Smooth muscle cell (in vitro differentiated cells): ENCODE data around the gene CBX6. TPM values are rescaled to one million over a fixed set of nuclear protein-coding genes. Genes with fewer than 3 reads are reported as not detected.

Source experiments
- DNase-seq: peaks from one replicate; lab custom pipeline; 2025; ENCODE audit not compliant: unreplicated experiment; lab: John Stamatoyannopoulos, UW
- H2AFZ ChIP-seq: fragments of 200-600 bp; sonication (generic); 2 replicates; pipeline ENCODE4 v1.6.0; 2016; ENCODE audit warnings: antibody characterized with exemption, low read depth, mild to moderate bottlenecking
- H3F3A ChIP-seq: fragments of 200-600 bp; sonication (generic); 2 replicates; pipeline ENCODE4 v1.6.0; 2017; ENCODE audit warnings: antibody characterized with exemption, low read depth
- H3K27ac ChIP-seq: fragments of 200-600 bp; sonication (generic); 2 replicates; pipeline ENCODE4 v1.5.1; 2016; ENCODE audit warnings: low read depth, mild to moderate bottlenecking
- H3K27me3 ChIP-seq: fragments of 200-600 bp; sonication (generic); 2 replicates; pipeline ENCODE4 v1.6.1; 2016; ENCODE audit warnings: low read depth, mild to moderate bottlenecking
- H3K36me3 ChIP-seq: fragments of 200-600 bp; sonication (generic); 2 replicates; pipeline ENCODE4 v1.5.1; 2016; ENCODE audit warnings: low read depth
- H3K4me1 ChIP-seq: fragments of 200-600 bp; sonication (generic); 2 replicates; pipeline ENCODE4 v1.5.1; 2016; ENCODE audit warnings: low read depth
- H3K4me2 ChIP-seq: fragments of 200-600 bp; sonication (generic); 2 replicates; pipeline ENCODE4 v1.6.0; 2016; ENCODE audit warnings: mild to moderate bottlenecking
- H3K4me3 ChIP-seq: fragments of 200-600 bp; sonication (generic); 2 replicates; pipeline ENCODE4 v1.5.1; 2016; ENCODE audit warnings: mild to moderate bottlenecking
- H3K79me2 ChIP-seq: fragments of 200-600 bp; sonication (generic); 2 replicates; pipeline ENCODE4 v1.6.0; 2016; ENCODE audit warnings: low read depth, mild to moderate bottlenecking
- H3K9ac ChIP-seq: fragments of 200-600 bp; sonication (generic); 2 replicates; pipeline ENCODE4 v1.6.0; 2016; ENCODE audit warnings: low read depth
- H3K9me3 ChIP-seq: fragments of 200-600 bp; sonication (generic); replicated peaks from 2 replicates; pipeline ENCODE4 v1.5.1; 2016; ENCODE audit warnings: low read depth
- H4K20me1 ChIP-seq: fragments of 200-600 bp; sonication (generic); 2 replicates; pipeline ENCODE4 v1.6.0; 2016; ENCODE audit warnings: low read depth
- CTCF ChIP-seq: fragments of 200-600 bp; sonication (generic); IDR thresholded peaks from 2 replicates; pipeline ENCODE4 v1.5.1; 2017; ENCODE audit warnings: borderline replicate concordance, mild to moderate bottlenecking, antibody characterized with exemption; ENCODE audit not compliant: insufficient read depth, poor library complexity, severe bottlenecking
- WGBS: methylation state at CpG from one replicate; pipeline ENCODE4 v1.1.7; 2016; ENCODE audit warnings: low lambda C conversion rate; 5-methylcytosine and 5-hydroxymethylcytosine counted together
- polyA plus RNA-seq: library from polyadenylated mRNA; unstranded; fragments of >200 nt; fragmentation: Nextera tagmentation; extraction: Ambion mirVana; gene quantifications from 2 replicates; pipeline ENCODE4 v1.2.1, GENCODE V29; 2016
- total RNA-seq: library from RNA; depleted of rRNA; stranded (reverse); fragments of >200 nt; gene quantifications from 2 replicates; pipeline ENCODE4 v1.2.3, GENCODE V29; 2014

Gene CBX6
- total and polyA plus RNA-seq, 2 experiments from 2014 or later = 11.6 to 23.9 TPM

- H3K9ac ChIP-seq = no peak overlapping the region
- no peak overlapping the region for H2AFZ ChIP-seq
- 85% methylated on average over 10 of the region's 10 CpGs for WGBS
- no peaks in the 10 kb centered on the region for H3K4me1 ChIP-seq
- H3K79me2 ChIP-seq = no peaks in the 10 kb centered on the region
- H3K36me3 ChIP-seq = no peaks in the 10 kb centered on the region
- no peaks in the 10 kb centered on the region for H3K9me3 ChIP-seq
- H4K20me1 ChIP-seq = no peaks in the 10 kb centered on the region
- H3F3A ChIP-seq = no peaks in the 10 kb centered on the region
- TF ChIP-seq CTCF = no peak
- no peak overlapping the region for H3K4me2 ChIP-seq
- no peak overlapping the region for H3K4me3 ChIP-seq
- H3K27ac ChIP-seq = no peak overlapping the region
- H3K27me3 ChIP-seq = peaks cover 5% of the 10 kb centered on the region
- DNase-seq = no peak
These were observed 52.6 kb downstream of the CBX6 start for GRCh38 chr22:38819387-38819940.

- Histone ChIP-seq H3K27me3 (peaks cover 10% of the 10 kb centered on the region), H3K4me2 (no peak overlapping the region), H4K20me1 (no peaks in the 10 kb centered on the region), H3K79me2 (no peaks in the 10 kb centered on the region), H3K9ac (no peak overlapping the region), H2AFZ (no peak overlapping the region), H3K27ac (no peak overlapping the region), H3K4me3 (no peak overlapping the region), H3F3A (no peaks in the 10 kb centered on the region), H3K4me1 (no peaks in the 10 kb centered on the region), H3K36me3 (no peaks in the 10 kb centered on the region), H3K9me3 (no peaks in the 10 kb centered on the region)
- TF ChIP-seq CTCF = no peak
- 87% methylated on average over 6 of the region's 6 CpGs for WGBS
- no peak for DNase-seq
These were observed 54.8 kb downstream of the CBX6 start for GRCh38 chr22:38817196-38817595.

GRCh38 chr22:38815842-38816241 lies 56.2 kb downstream of the CBX6 start:
- no peak overlapping the region for H3K27ac ChIP-seq
- no peaks in the 10 kb centered on the region for H3K36me3 ChIP-seq
- DNase-seq = no peak
- H3K4me1 ChIP-seq = no peaks in the 10 kb centered on the region
- no peak overlapping the region for H2AFZ ChIP-seq
- no peak for TF ChIP-seq CTCF
- 78% methylated on average over 1 of the region's 1 CpG for WGBS
- H3K79me2 ChIP-seq = no peaks in the 10 kb centered on the region
- H3K27me3 ChIP-seq = peaks cover 10% of the 10 kb centered on the region
- H3K9ac ChIP-seq = no peak overlapping the region
- no peaks in the 10 kb centered on the region for H3K9me3 ChIP-seq
- no peak overlapping the region for H3K4me2 ChIP-seq
- no peak overlapping the region for H3K4me3 ChIP-seq
- no peaks in the 10 kb centered on the region for H3F3A ChIP-seq
- H4K20me1 ChIP-seq = no peaks in the 10 kb centered on the region

Other genes with a start within 250 kb of the CBX6 start
- gene FAM227A, start 215.8 kb downstream of the CBX6 start, total RNA-seq = 4.3 and 4.9 TPM in 2 replicates
- 1.5 and 3.8 TPM in 2 replicates for gene FAM227A, start 215.8 kb downstream of the CBX6 start, polyA plus RNA-seq
- gene CBY1, start 215.6 kb downstream of the CBX6 start, total RNA-seq = 12.3 and 16.4 TPM in 2 replicates
- 50.4 and 52.9 TPM in 2 replicates for gene CBY1, start 215.6 kb downstream of the CBX6 start, polyA plus RNA-seq
- 57.5 and 63.3 TPM in 2 replicates for gene TOMM22, start 190.3 kb downstream of the CBX6 start, total RNA-seq
- 64.7 and 71.2 TPM in 2 replicates for gene TOMM22, start 190.3 kb downstream of the CBX6 start, polyA plus RNA-seq
- 38.9 and 41.1 TPM in 2 replicates for gene JOSD1, start 171.3 kb downstream of the CBX6 start, total RNA-seq
- 6.2 and 12.5 TPM in 2 replicates for gene JOSD1, start 171.3 kb downstream of the CBX6 start, polyA plus RNA-seq
- gene GTPBP1, start 166.3 kb downstream of the CBX6 start, total RNA-seq = 15.8 and 25.3 TPM in 2 replicates
- 23.7 and 24.3 TPM in 2 replicates for gene GTPBP1, start 166.3 kb downstream of the CBX6 start, polyA plus RNA-seq
- 59.1 and 60.6 TPM in 2 replicates for gene SUN2, start 116.2 kb downstream of the CBX6 start, total RNA-seq
- gene SUN2, start 116.2 kb downstream of the CBX6 start, polyA plus RNA-seq = 71.7 and 81.9 TPM in 2 replicates
- gene DNAL4, start 78.1 kb downstream of the CBX6 start, total RNA-seq = 13.5 and 16.7 TPM in 2 replicates
- 29.7 and 33.5 TPM in 2 replicates for gene DNAL4, start 78.1 kb downstream of the CBX6 start, polyA plus RNA-seq
- 1.3 and 2.0 TPM in 2 replicates for gene NPTXR, start 28.2 kb downstream of the CBX6 start, total RNA-seq
- 3.2 and 3.9 TPM in 2 replicates for gene NPTXR, start 28.2 kb downstream of the CBX6 start, polyA plus RNA-seq
- 0.18 and 0.94 TPM in 2 replicates for gene APOBEC3A, start 85.4 kb upstream of the CBX6 start, total RNA-seq
- gene APOBEC3A, start 85.4 kb upstream of the CBX6 start, polyA plus RNA-seq = not detected in 2 replicates
- 0.22 and 0.58 TPM in 2 replicates for gene APOBEC3B, start 110.1 kb upstream of the CBX6 start, total RNA-seq
- gene APOBEC3B, start 110.1 kb upstream of the CBX6 start, polyA plus RNA-seq = 4.9 and 5.6 TPM in 2 replicates
- 3.9 and 5.3 TPM in 2 replicates for gene APOBEC3C, start 142.0 kb upstream of the CBX6 start, total RNA-seq
- 38.0 and 62.7 TPM in 2 replicates for gene APOBEC3C, start 142.0 kb upstream of the CBX6 start, polyA plus RNA-seq
- 0.18 and 2.3 TPM in 2 replicates for gene APOBEC3D, start 148.9 kb upstream of the CBX6 start, total RNA-seq
- 0.51 and 1.9 TPM in 2 replicates for gene APOBEC3D, start 148.9 kb upstream of the CBX6 start, polyA plus RNA-seq
- 0.04 and 1.3 TPM in 2 replicates for gene APOBEC3F, start 168.6 kb upstream of the CBX6 start, total RNA-seq
- gene APOBEC3F, start 168.6 kb upstream of the CBX6 start, polyA plus RNA-seq = 7.7 and 8.2 TPM in 2 replicates
- gene APOBEC3G, start 205.1 kb upstream of the CBX6 start, total RNA-seq = 1.9 and 10.3 TPM in 2 replicates
- 2.9 and 3.2 TPM in 2 replicates for gene APOBEC3G, start 205.1 kb upstream of the CBX6 start, polyA plus RNA-seq
- gene APOBEC3H, start 225.0 kb upstream of the CBX6 start, total RNA-seq = 0.31 TPM in 1 of 2 replicates, not detected in the other
- gene APOBEC3H, start 225.0 kb upstream of the CBX6 start, polyA plus RNA-seq = 0.57 and 1.5 TPM in 2 replicates